ENCODE measurements around the gene TBCCD1.
"Not testable (repeated sequence)": the region's sequence is repeated elsewhere in the genome, so short reads cannot be mapped to it uniquely, and the experiment has no call there.

The TBCCD1 gene

GRCh38 chr3:186502138-186502948 lies 64.8 kb downstream of the TBCCD1 start:
- no peak overlapping the region for H3K4me3 ChIP-seq (ENCODE audit: low read depth in 1 of 2, low read length in 2 of 2)
- H3K4me1 ChIP-seq (ENCODE audit: insufficient read depth, low read length) = no peaks in the 10 kb centered on the region
- TF ChIP-seq, protein P1, sequence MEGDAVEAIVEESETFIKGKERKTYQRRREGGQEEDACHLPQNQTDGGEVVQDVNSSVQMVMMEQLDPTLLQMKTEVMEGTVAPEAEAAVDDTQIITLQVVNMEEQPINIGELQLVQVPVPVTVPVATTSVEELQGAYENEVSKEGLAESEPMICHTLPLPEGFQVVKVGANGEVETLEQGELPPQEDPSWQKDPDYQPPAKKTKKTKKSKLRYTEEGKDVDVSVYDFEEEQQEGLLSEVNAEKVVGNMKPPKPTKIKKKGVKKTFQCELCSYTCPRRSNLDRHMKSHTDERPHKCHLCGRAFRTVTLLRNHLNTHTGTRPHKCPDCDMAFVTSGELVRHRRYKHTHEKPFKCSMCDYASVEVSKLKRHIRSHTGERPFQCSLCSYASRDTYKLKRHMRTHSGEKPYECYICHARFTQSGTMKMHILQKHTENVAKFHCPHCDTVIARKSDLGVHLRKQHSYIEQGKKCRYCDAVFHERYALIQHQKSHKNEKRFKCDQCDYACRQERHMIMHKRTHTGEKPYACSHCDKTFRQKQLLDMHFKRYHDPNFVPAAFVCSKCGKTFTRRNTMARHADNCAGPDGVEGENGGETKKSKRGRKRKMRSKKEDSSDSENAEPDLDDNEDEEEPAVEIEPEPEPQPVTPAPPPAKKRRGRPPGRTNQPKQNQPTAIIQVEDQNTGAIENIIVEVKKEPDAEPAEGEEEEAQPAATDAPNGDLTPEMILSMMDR (IDR thresholded peaks at IDR 0.05; ENCODE audit: borderline replicate concordance, extremely low read depth, low read length, poor library complexity, severe bottlenecking) = no peak
- DNase-seq = no peak
- peak; percentile 74 for ATAC-seq (ENCODE audit: insufficient read depth, low read depth)
- H3K27me3 ChIP-seq (ENCODE audit: insufficient read depth, low read length, poor library complexity) = peaks cover 7% of the 10 kb centered on the region
- H4K20me1 ChIP-seq (ENCODE audit: insufficient read depth, low read length) = no peaks in the 10 kb centered on the region
- H3K27ac ChIP-seq (ENCODE audit: low read length) = no peak overlapping the region
- no peaks in the 10 kb centered on the region for H3K9me3 ChIP-seq (ENCODE audit: insufficient read depth, low read length, severe bottlenecking)
- H2AFZ ChIP-seq (ENCODE audit: low read depth, low read length) = no peak overlapping the region
- H3K9ac ChIP-seq (ENCODE audit: low read depth, low read length) = no peak overlapping the region
- H3K36me3 ChIP-seq (ENCODE audit: insufficient read depth, low read length) = no peaks in the 10 kb centered on the region
- H3K4me2 ChIP-seq (ENCODE audit: insufficient read depth, low read length) = no peak overlapping the region
- H3K79me2 ChIP-seq (ENCODE audit: insufficient read depth, low read length) = no peaks in the 10 kb centered on the region

GRCh38 chr3:186499949-186500348 lies 67.2 kb downstream of the TBCCD1 start:
- H3K36me3 ChIP-seq (ENCODE audit: insufficient read depth, low read length); H3K9me3 ChIP-seq (ENCODE audit: insufficient read depth, low read length, severe bottlenecking); H3K4me1 ChIP-seq (ENCODE audit: insufficient read depth, low read length); H2AFZ ChIP-seq (ENCODE audit: low read depth, low read length); H3K79me2 ChIP-seq (ENCODE audit: insufficient read depth, low read length); H3K4me2 ChIP-seq (ENCODE audit: insufficient read depth, low read length); H3K27ac ChIP-seq (ENCODE audit: low read length); H3K27me3 ChIP-seq (ENCODE audit: insufficient read depth, low read length, poor library complexity); DNase-seq; H4K20me1 ChIP-seq (ENCODE audit: insufficient read depth, low read length); H3K4me3 ChIP-seq (ENCODE audit: low read depth in 1 of 2, low read length in 2 of 2); ATAC-seq (ENCODE audit: insufficient read depth, low read depth); H3K9ac ChIP-seq (ENCODE audit: low read depth, low read length): not testable (repeated sequence)

DNA sequence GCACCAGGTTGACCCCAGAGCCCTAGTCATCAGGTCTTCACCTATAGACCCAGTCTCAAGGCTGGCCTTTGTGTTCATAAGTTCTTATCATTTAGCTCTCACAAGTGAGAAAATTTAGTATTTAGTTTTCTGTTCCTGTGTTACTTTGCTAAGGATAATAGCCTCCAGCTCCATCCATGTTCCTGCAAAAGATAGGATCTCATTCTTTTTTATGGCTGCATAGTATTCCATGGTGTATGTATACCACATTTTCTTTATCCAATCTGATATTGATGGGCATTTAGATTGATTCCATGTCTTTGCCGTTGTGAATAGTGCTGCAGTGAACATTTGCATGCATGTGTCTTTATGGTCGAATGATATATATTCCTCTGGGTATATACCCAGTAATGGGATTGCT lies 69.1 kb downstream of the TBCCD1 start:
- ATAC-seq (ENCODE audit: insufficient read depth, low read depth); H3K4me3 ChIP-seq (ENCODE audit: low read depth in 1 of 2, low read length in 2 of 2); DNase-seq; H3K27me3 ChIP-seq (ENCODE audit: insufficient read depth, low read length, poor library complexity); H4K20me1 ChIP-seq (ENCODE audit: insufficient read depth, low read length); H3K9ac ChIP-seq (ENCODE audit: low read depth, low read length); H3K79me2 ChIP-seq (ENCODE audit: insufficient read depth, low read length); H2AFZ ChIP-seq (ENCODE audit: low read depth, low read length); H3K36me3 ChIP-seq (ENCODE audit: insufficient read depth, low read length); H3K4me2 ChIP-seq (ENCODE audit: insufficient read depth, low read length); H3K9me3 ChIP-seq (ENCODE audit: insufficient read depth, low read length, severe bottlenecking); H3K27ac ChIP-seq (ENCODE audit: low read length); H3K4me1 ChIP-seq (ENCODE audit: insufficient read depth, low read length): not testable (repeated sequence)

DNA sequence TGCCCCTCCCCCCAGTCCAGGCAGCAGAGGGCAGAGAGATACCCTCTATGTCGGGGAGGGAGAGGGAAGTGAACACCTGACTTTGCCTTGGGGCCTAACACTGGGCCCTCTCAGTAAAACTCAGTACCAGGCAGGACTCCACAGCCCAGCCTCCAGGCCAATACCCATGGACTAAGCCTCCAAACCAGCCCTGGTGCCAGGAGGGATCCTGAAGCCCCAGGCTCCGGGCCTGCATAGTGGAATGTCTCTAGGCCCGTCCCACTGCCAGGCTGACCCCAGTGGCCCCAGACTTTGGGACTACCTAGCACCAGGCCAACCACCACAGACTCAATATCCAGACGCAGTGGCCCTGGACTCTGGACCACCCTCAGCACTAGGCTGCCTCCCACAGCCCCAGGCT lies 69.5 kb downstream of the TBCCD1 start:
- Histone ChIP-seq H2AFZ (ENCODE audit: low read depth, low read length) (no peak overlapping the region), H3K4me1 (ENCODE audit: insufficient read depth, low read length) (no peaks in the 10 kb centered on the region), H3K27ac (ENCODE audit: low read length) (no peak overlapping the region), H3K9me3 (ENCODE audit: insufficient read depth, low read length, severe bottlenecking) (no peaks in the 10 kb centered on the region), H3K9ac (ENCODE audit: low read depth, low read length) (no peak overlapping the region), H4K20me1 (ENCODE audit: insufficient read depth, low read length) (no peaks in the 10 kb centered on the region), H3K79me2 (ENCODE audit: insufficient read depth, low read length) (no peaks in the 10 kb centered on the region), H3K4me3 (ENCODE audit: low read depth in 1 of 2, low read length in 2 of 2) (no peak overlapping the region), H3K4me2 (ENCODE audit: insufficient read depth, low read length) (no peak overlapping the region), H3K27me3 (ENCODE audit: insufficient read depth, low read length, poor library complexity) (peaks cover 7% of the 10 kb centered on the region), H3K36me3 (ENCODE audit: insufficient read depth, low read length) (no peaks in the 10 kb centered on the region)
- DNase-seq (no peak), ATAC-seq (ENCODE audit: insufficient read depth, low read depth) (no peak)
- TF ChIP-seq, protein P1 (IDR thresholded peaks at IDR 0.05; ENCODE audit: borderline replicate concordance, extremely low read depth, low read length, poor library complexity, severe bottlenecking) = no peak
- TF ChIP-seq EZH2 (IDR thresholded peaks at IDR 0.05; ENCODE audit: borderline replicate concordance, low read depth, low read length, severe bottlenecking) = no peak
